ENCODE results near the gene DLK1. TPM values are rescaled to one million over a fixed set of nuclear protein-coding genes. Genes with fewer than 3 reads are reported as not detected.

The DLK1 gene
- total RNA-seq, 1 donor from 2014 or later, result 592 TPM

GRCh38 chr14:100755649-100756048, 29.0 kb downstream of the DLK1 start:
- DNase-seq (ENCODE audit: low spot score), result no peak

GRCh38 chr14:100761481-100761880, 34.8 kb downstream of the DLK1 start:
- DNase-seq (ENCODE audit: low spot score), result no peak

- no peak for DNase-seq (ENCODE audit: low spot score)
These were observed 35.4 kb downstream of the DLK1 start for GRCh38 chr14:100762089-100762515.

GRCh38 chr14:100762901-100763300, 36.2 kb downstream of the DLK1 start:
- no peak for DNase-seq (ENCODE audit: low spot score)

- no peak for DNase-seq (ENCODE audit: low spot score)
These were observed 37.9 kb downstream of the DLK1 start for GRCh38 chr14:100764471-100765115.

GRCh38 chr14:100765296-100765695, 38.6 kb downstream of the DLK1 start:
- DNase-seq (ENCODE audit: low spot score), result no peak

GRCh38 chr14:100765991-100766390, 39.3 kb downstream of the DLK1 start:
- no peak for DNase-seq (ENCODE audit: low spot score)

GRCh38 chr14:100767003-100767787, 40.5 kb downstream of the DLK1 start:
- DNase-seq (ENCODE audit: low spot score), result no peak

GRCh38 chr14:100767788-100768536, 41.3 kb downstream of the DLK1 start:
- DNase-seq (ENCODE audit: low spot score), result no peak

- no peak for DNase-seq (ENCODE audit: low spot score)
These were observed 42.6 kb downstream of the DLK1 start for GRCh38 chr14:100769035-100769939.

- no peak for DNase-seq (ENCODE audit: low spot score)
These were observed 43.4 kb downstream of the DLK1 start for GRCh38 chr14:100770046-100770445.

GRCh38 chr14:100770605-100771120, 44.0 kb downstream of the DLK1 start:
- DNase-seq (ENCODE audit: low spot score), result no peak

GRCh38 chr14:100771121-100771800, 44.6 kb downstream of the DLK1 start:
- peak; percentile 89 for DNase-seq (ENCODE audit: low spot score)

- no peak for DNase-seq (ENCODE audit: low spot score)
These were observed 46.0 kb downstream of the DLK1 start for GRCh38 chr14:100772607-100773165.

- no peak for DNase-seq (ENCODE audit: low spot score)
These were observed 46.9 kb downstream of the DLK1 start for GRCh38 chr14:100773331-100774163.

- DNase-seq (ENCODE audit: low spot score), result no peak
These were observed 47.5 kb downstream of the DLK1 start for GRCh38 chr14:100774164-100774537.

GRCh38 chr14:100775351-100775830, 48.7 kb downstream of the DLK1 start:
- no peak for DNase-seq (ENCODE audit: low spot score)

- DNase-seq (ENCODE audit: low spot score), result peak; percentile 91
These were observed 49.3 kb downstream of the DLK1 start for GRCh38 chr14:100775831-100776591.

All from umbilical cord (tissue), 2 donors.